HFFc6 (cell line): ENCODE results near the gene POLR1C. TPM values are rescaled to one million over a fixed set of nuclear protein-coding genes. Genes with fewer than 3 reads are reported as not detected.
A peak's percentile ranks its signal among the peaks of the same experiment; 100 is the strongest.

Source experiments
- DNase-seq: peaks from one replicate; pipeline ENCODE4 v3.0.0-alpha.2; 2018
- H3K27ac Mint-ChIP-seq: 2 replicates; pipeline ENCODE4 v1.8.0; 2020; ENCODE audit warnings: mild to moderate bottlenecking, mixed read lengths
- H3K27me3 Mint-ChIP-seq: 2 replicates; pipeline ENCODE4 v1.8.0; 2021; ENCODE audit warnings: mild to moderate bottlenecking, moderate library complexity, mixed read lengths; ENCODE audit not compliant: insufficient read depth
- H3K36me3 Mint-ChIP-seq: 2 replicates; pipeline ENCODE4 v1.8.0; 2021; ENCODE audit warnings: low read depth, mixed read lengths
- H3K4me1 Mint-ChIP-seq: 2 replicates; pipeline ENCODE4 v1.8.0; 2020; ENCODE audit warnings: low read depth, mixed read lengths
- H3K4me3 Mint-ChIP-seq: 2 replicates; pipeline ENCODE4 v1.8.0; 2020; ENCODE audit warnings: mild to moderate bottlenecking, moderate library complexity, mixed read lengths
- H3K9me3 Mint-ChIP-seq: 2 replicates; pipeline ENCODE4 v1.8.0; 2020; ENCODE audit warnings: mild to moderate bottlenecking, mixed read lengths
- CTCF ChIP-seq: fragments of 200-600 bp; sonication (generic); IDR thresholded peaks from 2 replicates; pipeline ENCODE4 v1.5.0; 2021; ENCODE audit warnings: antibody characterized with exemption, mild to moderate bottlenecking
- total RNA-seq, 6 experiments: library from RNA; stranded (reverse); fragmentation: NEBNext Ultra II Directional; extraction: Animal tissue kit (Norgen Biotek cat#: 25700); gene quantifications; 2 replicates in 1 of 6; 3 replicates in 5 of 6; pipeline ENCODE4 v1.2.3, GENCODE V29; 2021

Gene POLR1C
- total RNA-seq, 6 experiments from 2014 or later: 43.5 to 66.9 (median 53.8) TPM

GRCh38 chr6:43515808-43516207 is 1.1 kb upstream of the POLR1C start:
- Mint-ChIP-seq H3K4me3 (no peak overlapping the region), H3K27me3 (peaks cover 1% of the 10 kb centered on the region; the same call in 1 of the 2 replicates), H3K27ac (no peak overlapping the region), H3K36me3 (peaks cover 20% of the 10 kb centered on the region), H3K4me1 (peaks cover 24% of the 10 kb centered on the region), H3K9me3 (no peaks in the 10 kb centered on the region)
- DNase-seq: no peak
- TF ChIP-seq CTCF: no peak

GRCh38 chr6:43516367-43516696 is 557 bp upstream of the POLR1C start:
- H3K4me3 Mint-ChIP-seq: no peak overlapping the region
- DNase-seq: no peak
- peaks cover 24% of the 10 kb centered on the region for H3K4me1 Mint-ChIP-seq
- peaks cover 20% of the 10 kb centered on the region for H3K36me3 Mint-ChIP-seq
- H3K27me3 Mint-ChIP-seq: peaks cover 1% of the 10 kb centered on the region; the same call in 1 of the 2 replicates
- no peaks in the 10 kb centered on the region for H3K9me3 Mint-ChIP-seq
- H3K27ac Mint-ChIP-seq: no peak overlapping the region
- no peak for TF ChIP-seq CTCF

- H3K9me3 Mint-ChIP-seq: no peaks in the 10 kb centered on the region
- H3K36me3 Mint-ChIP-seq: peaks cover 16% of the 10 kb centered on the region
- TF ChIP-seq CTCF: no peak
- H3K27me3 Mint-ChIP-seq: no peaks in the 10 kb centered on the region
- H3K4me3 Mint-ChIP-seq: no peak overlapping the region
- no peak overlapping the region for H3K27ac Mint-ChIP-seq
- DNase-seq: peak; percentile 39
- peaks cover 24% of the 10 kb centered on the region for H3K4me1 Mint-ChIP-seq
Observed at GRCh38 chr6:43517505-43518357, 842 bp downstream of the POLR1C start.

- Mint-ChIP-seq H3K27me3 (no peaks in the 10 kb centered on the region), H3K27ac (no peak overlapping the region), H3K9me3 (no peaks in the 10 kb centered on the region), H3K36me3 (peaks cover 34% of the 10 kb centered on the region), H3K4me1 (peaks cover 13% of the 10 kb centered on the region), H3K4me3 (no peak overlapping the region)
- DNase-seq: no peak
- TF ChIP-seq CTCF: no peak
Observed at GRCh38 chr6:43520097-43520496, 3.2 kb downstream of the POLR1C start.

- Mint-ChIP-seq H3K36me3 (peaks cover 26% of the 10 kb centered on the region), H3K4me1 (no peaks in the 10 kb centered on the region), H3K27ac (no peak overlapping the region), H3K9me3 (no peaks in the 10 kb centered on the region), H3K27me3 (no peaks in the 10 kb centered on the region; the same call in 1 of the 2 replicates), H3K4me3 (no peak overlapping the region)
- no peak for DNase-seq
- TF ChIP-seq CTCF: no peak
Observed at GRCh38 chr6:43521836-43522235, 4.9 kb downstream of the POLR1C start.
